Spinal cord (tissue), 10 donors: Measurements from ENCODE around the gene DPYSL4. TPM values are rescaled to one million over a fixed set of nuclear protein-coding genes. Genes with fewer than 3 reads are reported as not detected.

ENCODE experiments used
- DNase-seq, 6 donors: peaks; one replicate each; pipeline versions ENCODE4 v3.0.0 to v3.0.0-alpha.2; 2013 to 2015; ENCODE audit warnings: low spot score in 6 of 6, low read depth in 4 of 6
- H3K27ac ChIP-seq: one replicate; pipeline ENCODE4 v1.5.1; 2013; ENCODE audit warnings: low read depth, low read length, control low read depth
- H3K27me3 ChIP-seq: one replicate; pipeline ENCODE4 v1.6.1; 2013; ENCODE audit warnings: low read length; ENCODE audit not compliant: control insufficient read depth, insufficient read depth
- H3K36me3 ChIP-seq: one replicate; pipeline ENCODE4 v1.6.1; 2013; ENCODE audit warnings: low read length; ENCODE audit not compliant: control insufficient read depth, insufficient read depth
- H3K4me1 ChIP-seq: one replicate; pipeline ENCODE4 v1.6.1; 2013; ENCODE audit warnings: low read length; ENCODE audit not compliant: control insufficient read depth, insufficient read depth
- H3K4me3 ChIP-seq: one replicate; pipeline ENCODE4 v1.5.1; 2013; ENCODE audit warnings: low read depth, low read length, control low read depth
- H3K9me3 ChIP-seq: one replicate; pipeline ENCODE4 v1.6.1; 2013; ENCODE audit warnings: low read length; ENCODE audit not compliant: control insufficient read depth, insufficient read depth
- WGBS: methylation state at CpG from one replicate; pipeline ENCODE4 v1.1.5; 2013; ENCODE audit warnings: missing lambda C conversion rate; ENCODE audit not compliant: insufficient coverage; 5-methylcytosine and 5-hydroxymethylcytosine counted together
- polyA plus RNA-seq, 2 donors: library from polyadenylated mRNA; unstranded; fragments of 120-200 nt; gene quantifications; one replicate each; pipeline ENCODE4 v1.2.1, GENCODE V29; 2013; ENCODE audit not compliant: insufficient read length in 2 of 2
- total RNA-seq, 2 donors: library from RNA; depleted of rRNA in 1 of 2; stranded (reverse); fragments of 120-200 nt in 1 of 2; fragments of >200 nt in 1 of 2; gene quantifications; one replicate each; pipeline versions ENCODE4 v1.2.3 to v1.2.4, GENCODE V29; 2013 to 2014
- donor health status: healthy.

DPYSL4 gene
- total and polyA plus RNA-seq, 4 donors, result 21.3 to 97.6 (median 59.1) TPM

DNA sequence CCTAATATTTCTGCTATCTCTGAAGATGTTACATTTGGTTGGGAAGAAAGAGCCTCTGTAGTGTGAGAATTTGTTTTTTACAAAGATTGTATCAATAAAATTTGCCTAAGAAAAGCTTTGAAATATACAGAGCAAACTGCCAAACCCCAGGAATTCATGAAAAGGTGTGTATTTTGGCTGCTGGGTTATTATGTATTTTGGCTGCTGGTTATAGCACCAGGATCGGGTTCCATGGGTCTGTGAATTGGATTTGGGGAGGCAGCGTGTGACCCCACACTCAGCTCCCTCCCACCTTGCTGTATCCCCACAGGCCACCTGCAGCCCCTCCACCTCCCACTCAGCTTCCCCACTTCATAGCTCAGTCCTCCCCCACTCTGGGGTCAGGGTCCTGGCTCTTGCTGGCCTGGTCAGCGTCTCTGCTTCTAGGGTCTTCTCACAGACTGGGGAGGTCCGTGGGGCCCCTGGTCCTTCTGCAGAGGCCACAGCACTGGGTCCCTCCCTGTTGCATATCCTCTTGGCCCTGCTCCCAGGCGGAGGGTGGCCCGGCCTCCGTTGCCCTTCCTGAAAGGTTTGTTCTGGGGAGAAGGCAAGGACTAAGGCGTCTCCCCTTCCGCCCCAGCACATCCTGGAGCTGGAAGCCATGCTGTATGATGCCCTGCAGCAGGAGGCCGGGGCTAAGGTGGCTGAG is 24.0 kb upstream of the DPYSL4 start:
- 66% methylated on average over 8 of the region's 10 CpGs for WGBS
- Histone ChIP-seq H3K4me3 (no peak overlapping the region), H3K27me3 (no peaks in the 10 kb centered on the region), H3K4me1 (peaks cover 50% of the 10 kb centered on the region), H3K36me3 (peaks cover 44% of the 10 kb centered on the region), H3K9me3 (no peaks in the 10 kb centered on the region), H3K27ac (peak overlapping the region; percentile 10)
- no peak for DNase-seq

DNA sequence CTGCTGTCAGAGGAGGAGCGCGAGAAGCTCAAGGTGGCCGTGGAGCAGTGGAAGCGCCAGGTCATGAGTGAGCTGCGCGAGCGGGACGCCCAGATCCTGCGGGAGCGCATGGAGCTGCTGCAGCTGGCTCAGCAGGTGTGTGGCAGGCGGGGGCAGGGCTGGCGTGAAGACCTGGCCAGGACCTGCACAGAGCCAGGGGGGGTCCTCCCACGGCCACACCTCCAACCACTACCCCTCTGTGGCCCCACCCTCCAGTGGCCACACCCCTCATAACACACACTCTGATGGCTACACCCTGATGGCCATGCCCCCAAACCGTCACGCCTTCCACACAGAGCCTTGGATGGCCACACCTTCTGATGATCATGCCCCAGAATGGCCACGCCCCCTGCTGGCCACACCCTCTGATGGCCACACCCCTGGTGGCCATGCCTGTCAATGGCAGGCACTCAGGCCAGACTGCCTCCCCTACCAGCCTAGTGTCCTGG is 23.4 kb upstream of the DPYSL4 start:
- Histone ChIP-seq H3K27me3 (no peaks in the 10 kb centered on the region), H3K9me3 (no peaks in the 10 kb centered on the region), H3K27ac (no peak overlapping the region), H3K4me1 (peaks cover 50% of the 10 kb centered on the region), H3K4me3 (no peak overlapping the region), H3K36me3 (peaks cover 50% of the 10 kb centered on the region)
- WGBS, result 62% methylated on average over 16 of the region's 16 CpGs
- no peak for DNase-seq

DNA sequence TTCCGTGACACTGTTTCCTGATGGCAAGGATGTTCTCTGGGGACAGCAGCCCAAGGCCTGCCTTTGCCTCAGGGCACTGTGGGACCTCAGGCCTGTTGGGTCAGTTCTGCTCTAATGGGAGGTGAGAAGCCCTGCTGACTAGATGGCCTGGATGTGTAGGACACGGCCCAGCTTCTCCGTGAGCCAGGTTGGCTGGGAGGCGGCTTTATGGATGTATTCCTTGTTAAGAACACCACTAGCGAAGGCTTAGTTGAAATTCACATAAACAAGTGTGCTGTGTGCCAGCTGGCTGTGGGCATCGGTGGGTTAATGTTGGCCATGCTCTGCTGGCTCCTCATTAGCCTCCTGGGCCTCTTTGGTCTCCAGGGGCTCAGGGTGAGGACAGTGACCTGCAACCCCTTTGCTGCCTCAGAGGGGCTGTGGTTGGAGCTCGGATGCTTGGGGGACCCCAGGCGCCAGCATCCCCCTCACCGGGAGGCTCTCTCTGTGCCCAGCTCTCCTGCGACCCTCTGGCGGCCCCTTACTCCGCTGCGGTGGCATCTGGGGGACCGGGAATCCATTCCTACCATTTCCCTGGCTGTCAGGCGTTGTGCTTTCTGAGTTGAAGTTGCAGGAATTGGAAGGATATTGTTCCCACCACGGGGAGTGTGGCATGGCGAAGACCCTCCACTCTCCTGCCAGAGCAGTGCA is 22.8 kb upstream of the DPYSL4 start:
- no peak for DNase-seq
- peaks cover 50% of the 10 kb centered on the region for H3K4me1 ChIP-seq
- H3K27ac ChIP-seq, result no peak overlapping the region
- H3K4me3 ChIP-seq, result no peak overlapping the region
- H3K36me3 ChIP-seq, result peaks cover 57% of the 10 kb centered on the region
- whole genome bisulfite sequencing, result 59% methylated on average over 11 of the region's 17 CpGs
- H3K9me3 ChIP-seq, result no peaks in the 10 kb centered on the region
- H3K27me3 ChIP-seq, result no peaks in the 10 kb centered on the region

DNA sequence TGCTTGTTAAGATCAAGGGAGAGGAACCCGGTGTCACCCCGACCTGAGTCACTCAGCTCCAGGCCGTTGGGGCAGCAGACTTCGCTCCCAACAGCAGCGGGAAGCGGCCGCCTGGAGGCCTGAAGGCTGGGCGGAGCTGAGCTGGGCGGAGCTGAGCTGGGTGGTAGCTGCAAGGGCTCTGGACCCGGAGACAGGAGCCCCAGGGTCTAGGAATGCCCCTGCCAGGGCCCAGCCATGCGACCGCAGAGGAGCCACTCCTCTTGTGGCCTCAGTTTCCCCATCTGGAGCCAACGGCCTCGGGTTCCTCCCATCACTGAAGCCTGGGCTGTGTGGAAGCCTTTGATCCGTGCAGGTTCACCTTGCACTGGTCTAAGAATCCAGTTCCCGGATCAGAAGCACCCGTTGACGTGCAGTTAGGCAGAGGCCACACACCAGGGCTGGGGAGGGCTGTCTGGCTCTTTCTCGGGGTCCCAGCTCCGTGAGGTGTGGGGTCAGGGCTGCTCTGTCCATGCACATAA is 21.9 kb upstream of the DPYSL4 start:
- Histone ChIP-seq H3K27ac (no peak overlapping the region), H3K9me3 (no peaks in the 10 kb centered on the region), H3K4me3 (no peak overlapping the region), H3K27me3 (no peaks in the 10 kb centered on the region), H3K36me3 (peaks cover 62% of the 10 kb centered on the region), H3K4me1 (peaks cover 46% of the 10 kb centered on the region)
- WGBS, result 56% methylated on average over 19 of the region's 20 CpGs
- no peak for DNase-seq

DNA sequence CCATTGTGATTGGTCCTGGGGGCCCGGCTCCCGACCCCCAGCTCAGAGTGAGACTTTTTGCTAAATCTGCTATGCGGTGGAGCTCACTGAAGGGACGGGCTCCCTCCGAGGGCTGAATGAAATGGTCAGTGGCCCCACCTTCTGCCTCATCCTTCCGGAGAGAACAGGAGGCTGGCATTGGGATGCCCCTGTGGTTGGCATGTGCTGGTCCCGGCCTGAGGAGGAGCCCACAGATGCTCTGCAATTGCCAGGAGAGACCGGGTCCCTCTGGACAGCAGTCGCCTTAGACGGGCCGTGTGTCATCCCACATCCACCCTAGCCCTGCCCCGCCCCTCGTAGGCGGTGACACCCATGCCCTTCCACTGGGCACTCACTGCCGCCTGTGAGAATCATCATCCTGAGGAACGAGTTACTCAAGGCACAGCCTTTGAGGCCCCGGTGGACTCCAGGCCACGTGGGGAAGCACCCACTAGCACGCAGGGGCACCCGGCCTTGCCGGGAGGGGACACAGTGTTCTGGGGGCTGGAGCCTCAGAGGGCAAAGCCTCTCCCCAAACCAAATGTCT is 21.2 kb upstream of the DPYSL4 start:
- peaks cover 68% of the 10 kb centered on the region for H3K36me3 ChIP-seq
- WGBS, result 84% methylated on average over 21 of the region's 21 CpGs
- H3K27me3 ChIP-seq, result no peaks in the 10 kb centered on the region
- no peak overlapping the region for H3K27ac ChIP-seq
- H3K9me3 ChIP-seq, result no peaks in the 10 kb centered on the region
- peaks cover 46% of the 10 kb centered on the region for H3K4me1 ChIP-seq
- DNase-seq, result no peak
- no peak overlapping the region for H3K4me3 ChIP-seq

DNA sequence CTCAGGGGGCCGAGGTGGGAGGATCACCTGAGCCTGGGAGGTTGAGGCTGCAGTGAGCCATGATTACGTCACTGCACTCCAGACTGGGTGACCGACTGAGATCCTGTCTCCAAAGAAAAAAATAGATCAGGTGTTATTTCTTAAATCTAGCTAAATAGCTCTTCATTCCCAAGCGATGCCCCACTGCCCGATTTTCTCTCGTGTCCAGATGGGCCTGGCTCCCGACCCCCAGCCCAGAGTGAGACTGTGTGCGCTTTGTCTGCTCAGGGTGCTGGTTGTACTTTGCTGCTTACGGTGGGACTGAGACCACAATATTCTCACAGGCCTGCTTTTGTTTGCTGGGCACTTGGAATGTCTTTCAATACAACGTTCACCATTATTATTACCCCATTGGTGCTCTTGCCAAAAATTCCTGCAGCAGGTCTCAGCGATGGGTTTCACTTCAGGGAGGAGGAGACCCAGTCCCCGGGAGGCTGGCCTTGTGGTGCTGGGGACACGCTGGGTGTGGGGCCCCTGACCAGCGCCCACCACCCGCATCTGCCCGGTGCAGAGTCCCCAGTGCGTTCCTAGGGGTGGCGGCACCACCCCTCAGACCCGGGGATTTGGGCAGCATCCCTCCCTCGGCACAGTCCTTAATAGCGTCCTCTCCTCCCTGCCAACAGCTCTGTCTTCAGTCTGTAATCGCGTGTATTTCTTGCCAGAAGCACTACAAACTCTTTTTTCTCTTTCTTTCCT is 20.4 kb upstream of the DPYSL4 start:
- no peaks in the 10 kb centered on the region for H3K27me3 ChIP-seq
- WGBS, result 57% methylated on average over 21 of the region's 23 CpGs
- H3K4me3 ChIP-seq, result no peak overlapping the region
- no peaks in the 10 kb centered on the region for H3K9me3 ChIP-seq
- H3K36me3 ChIP-seq, result peaks cover 76% of the 10 kb centered on the region
- H3K4me1 ChIP-seq, result peaks cover 46% of the 10 kb centered on the region
- H3K27ac ChIP-seq, result no peak overlapping the region
- DNase-seq, result no peak

DNA sequence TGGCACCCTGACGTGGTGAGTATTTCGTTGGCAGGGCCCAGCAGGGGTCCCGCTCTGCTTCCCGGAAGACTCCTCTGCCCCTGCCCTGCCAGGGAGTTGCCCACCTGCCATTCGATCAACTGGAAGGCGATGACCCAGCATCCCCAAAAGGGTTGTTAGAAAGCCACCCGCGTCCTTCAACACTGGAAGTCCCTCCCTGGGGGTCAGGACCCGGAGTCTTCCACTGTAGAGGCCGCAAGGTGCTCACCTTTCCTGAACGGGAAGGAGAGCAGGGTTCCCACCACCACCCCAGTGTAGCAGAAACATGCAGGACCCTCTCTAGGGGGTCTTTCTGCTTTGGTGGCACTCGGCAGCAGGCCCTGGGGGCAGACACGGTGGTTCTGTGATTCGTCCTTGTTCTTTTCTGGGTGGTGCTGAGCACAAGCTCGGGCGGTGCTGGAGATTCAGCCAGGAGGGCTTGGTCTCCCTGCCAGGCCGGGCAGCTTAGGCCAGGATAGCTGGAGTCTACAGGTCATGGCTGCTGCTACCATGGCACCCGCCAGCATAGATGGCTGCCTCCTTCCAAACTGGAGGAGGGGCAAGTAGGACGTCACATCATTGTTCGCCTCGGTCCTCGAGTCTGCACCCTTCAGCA is 19.6 kb upstream of the DPYSL4 start:
- Histone ChIP-seq H3K9me3 (no peaks in the 10 kb centered on the region), H3K36me3 (peaks cover 76% of the 10 kb centered on the region), H3K27ac (no peak overlapping the region), H3K4me3 (no peak overlapping the region), H3K4me1 (peaks cover 40% of the 10 kb centered on the region), H3K27me3 (no peaks in the 10 kb centered on the region)
- DNase-seq, result no peak
- 85% methylated on average over 19 of the region's 22 CpGs for WGBS

DNA sequence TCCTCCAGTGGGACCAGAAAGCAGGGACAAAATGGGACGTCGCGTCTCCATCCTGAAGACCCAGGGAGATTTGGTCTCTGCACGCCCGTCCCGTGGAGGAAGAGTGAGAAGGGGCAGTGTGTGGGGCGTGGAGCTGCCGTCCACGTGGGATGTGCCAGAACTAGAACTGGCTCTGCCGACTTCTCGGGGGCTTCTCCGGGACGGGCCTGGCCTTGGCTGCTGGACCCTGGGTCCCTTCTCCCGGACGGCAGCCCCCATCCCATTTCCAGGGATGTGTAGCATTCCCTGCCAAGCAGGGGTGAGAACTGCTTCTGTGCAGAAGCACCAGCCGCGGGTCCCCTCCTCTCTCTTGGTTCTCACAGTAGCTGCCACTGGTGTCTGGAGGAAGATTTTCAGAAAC is 18.8 kb upstream of the DPYSL4 start:
- H3K27me3 ChIP-seq, result no peaks in the 10 kb centered on the region
- 84% methylated on average over 11 of the region's 17 CpGs for WGBS
- H3K36me3 ChIP-seq, result peaks cover 75% of the 10 kb centered on the region
- H3K27ac ChIP-seq, result no peak overlapping the region
- no peak for DNase-seq
- no peaks in the 10 kb centered on the region for H3K9me3 ChIP-seq
- no peak overlapping the region for H3K4me3 ChIP-seq
- peaks cover 35% of the 10 kb centered on the region for H3K4me1 ChIP-seq

DNA sequence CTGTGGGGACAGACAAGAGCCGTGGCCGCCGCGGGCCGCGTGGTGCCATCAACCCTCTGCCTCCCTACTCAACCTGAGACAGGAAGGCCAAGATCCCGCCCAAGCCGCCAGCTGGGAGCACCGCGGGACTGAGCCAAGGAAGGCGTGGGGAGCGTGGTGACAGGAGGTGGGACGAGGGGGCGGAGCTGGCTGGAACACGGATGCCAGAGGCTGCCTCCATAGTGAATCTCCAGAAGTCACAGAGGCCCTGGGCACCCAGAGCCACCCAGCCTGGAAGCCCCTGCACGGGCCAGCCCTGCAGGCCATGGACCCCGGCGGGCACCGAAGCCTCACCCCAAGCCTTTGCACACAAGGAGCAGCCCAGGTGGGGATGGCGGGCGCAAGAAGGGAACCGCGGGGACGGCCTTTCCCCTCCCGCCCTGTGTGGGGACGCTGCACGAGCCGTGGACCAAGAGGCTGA is 18.1 kb upstream of the DPYSL4 start:
- H3K4me3 ChIP-seq, result no peak overlapping the region
- no peaks in the 10 kb centered on the region for H3K27me3 ChIP-seq
- no peak for DNase-seq
- no peaks in the 10 kb centered on the region for H3K9me3 ChIP-seq
- peaks cover 28% of the 10 kb centered on the region for H3K4me1 ChIP-seq
- 79% methylated on average over 20 of the region's 28 CpGs for WGBS
- H3K36me3 ChIP-seq, result peaks cover 68% of the 10 kb centered on the region
- H3K27ac ChIP-seq, result no peak overlapping the region
